GM23248 (cell line): ENCODE measurements around the gene HK1. TPM values are rescaled to one million over a fixed set of nuclear protein-coding genes. Genes with fewer than 3 reads are reported as not detected.

Experiments used
- DNase-seq: peaks from one replicate; pipeline ENCODE4 v3.0.0-alpha.2; 2015
- H2AFZ ChIP-seq: fragments of 200-600 bp; sonication (generic); 2 replicates; pipeline ENCODE4 v1.6.1; 2016; ENCODE audit warnings: antibody characterized with exemption
- H3F3A ChIP-seq: fragments of 200-600 bp; sonication (generic); 2 replicates; pipeline ENCODE4 v1.6.1; 2016; ENCODE audit warnings: mild to moderate bottlenecking, antibody characterized with exemption, mixed run types; ENCODE audit not compliant: insufficient read depth
- H3K27ac ChIP-seq: fragments of 200-600 bp; sonication (generic); 2 replicates; pipeline ENCODE4 v1.5.1; 2016; ENCODE audit warnings: mild to moderate bottlenecking
- H3K27me3 ChIP-seq: fragments of 200-600 bp; sonication (generic); replicated peaks from 2 replicates; pipeline ENCODE4 v1.6.1; 2016; ENCODE audit warnings: mild to moderate bottlenecking; ENCODE audit not compliant: insufficient read depth
- H3K36me3 ChIP-seq: fragments of 200-600 bp; sonication (generic); 2 replicates; pipeline ENCODE4 v1.6.1; 2016; ENCODE audit warnings: low read depth, mild to moderate bottlenecking
- H3K4me1 ChIP-seq: fragments of 200-600 bp; sonication (generic); 2 replicates; pipeline ENCODE4 v1.6.1; 2016; ENCODE audit warnings: mild to moderate bottlenecking; ENCODE audit not compliant: insufficient read depth
- H3K4me2 ChIP-seq: fragments of 200-600 bp; sonication (generic); one replicate; pipeline ENCODE4 v1.6.1; 2016; ENCODE audit warnings: mild to moderate bottlenecking; ENCODE audit not compliant: unreplicated experiment
- H3K4me3 ChIP-seq: fragments of 200-600 bp; sonication (generic); 2 replicates; pipeline ENCODE4 v1.5.1; 2016; ENCODE audit warnings: mild to moderate bottlenecking
- H3K79me2 ChIP-seq: fragments of 200-600 bp; sonication (generic); 2 replicates; pipeline ENCODE4 v1.6.1; 2016; ENCODE audit warnings: mild to moderate bottlenecking; ENCODE audit not compliant: insufficient read depth
- H3K9ac ChIP-seq: fragments of 200-600 bp; sonication (generic); 2 replicates; pipeline ENCODE4 v1.6.1; 2016; ENCODE audit warnings: mild to moderate bottlenecking
- H3K9me2 ChIP-seq: fragments of 200-600 bp; sonication (generic); 2 replicates; pipeline ENCODE4 v1.6.1; 2016; ENCODE audit warnings: mixed run types, mild to moderate bottlenecking, moderate library complexity; ENCODE audit not compliant: insufficient read depth
- H3K9me3 ChIP-seq: fragments of 200-600 bp; sonication (generic); one replicate; pipeline ENCODE4 v1.6.1; 2017; ENCODE audit warnings: low read depth
- H4K20me1 ChIP-seq: fragments of 200-600 bp; sonication (generic); 2 replicates; pipeline ENCODE4 v1.6.0; 2016; ENCODE audit not compliant: insufficient read depth
- EZH2 ChIP-seq: fragments of 200-600 bp; sonication (generic); IDR thresholded peaks from 2 replicates; pipeline ENCODE4 v1.6.1; 2018; ENCODE audit warnings: antibody characterized with exemption, mild to moderate bottlenecking; ENCODE audit not compliant: insufficient read depth, poor library complexity, severe bottlenecking
- EZH2phosphoT487 ChIP-seq: fragments of 200-600 bp; sonication (generic); IDR thresholded peaks from 2 replicates; pipeline ENCODE4 v1.6.1; 2018; ENCODE audit warnings: antibody characterized with exemption, moderate library complexity, mild to moderate bottlenecking, low read depth; ENCODE audit not compliant: insufficient read depth
- WGBS, 2 experiments: methylation state at CpG; one replicate each; pipeline ENCODE4 v1.1.6; 2015 to 2017; ENCODE audit warnings: low lambda C conversion rate in 2 of 2, low coverage in 1 of 2; ENCODE audit errors: missing lambda C conversion rate in 2 of 2; 5-methylcytosine and 5-hydroxymethylcytosine counted together
- in situ Hi-C: fragments of 300-500 bp; cut with MboI; formaldehyde crosslinking; loops from 2 replicates; pipeline ENCODE4 v1.15.0; 2020
- polyA plus RNA-seq: library from polyadenylated mRNA; unstranded; fragments of >200 nt; fragmentation: Nextera tagmentation; extraction: Ambion mirVana; gene quantifications from 2 replicates; pipeline ENCODE4 v1.2.1, GENCODE V29; 2016
- total RNA-seq: library from RNA; depleted of rRNA; stranded (reverse); fragments of >200 nt; shearing (Covaris generic); gene quantifications from 2 replicates; pipeline ENCODE4 v1.2.3, GENCODE V29; 2014

Gene HK1
- total and polyA plus RNA-seq, 2 experiments from 2014 or later = 96.6 to 134 TPM

DNA sequence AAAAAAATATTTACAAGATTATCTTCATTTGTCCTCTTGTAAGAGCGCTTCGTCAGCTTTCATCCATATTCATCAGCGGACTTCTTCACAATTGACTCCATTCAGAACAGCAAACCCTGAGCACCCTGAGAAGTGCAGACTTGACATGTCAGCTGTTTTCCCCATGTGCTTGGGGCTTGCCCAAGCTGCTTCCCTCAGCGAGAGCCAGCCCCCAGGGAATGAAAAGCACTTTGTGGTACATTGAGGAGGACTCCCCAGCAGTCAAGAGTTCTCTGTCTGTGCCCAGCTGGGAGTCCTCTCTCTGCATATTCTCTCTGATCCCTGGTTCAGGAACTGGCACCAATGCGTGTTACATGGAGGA lies 35.5 kb upstream of the HK1 start:
- Histone ChIP-seq H3K4me3 (no peak overlapping the region), H3K4me1 (peaks cover 39% of the 10 kb centered on the region), H3K27me3 (no peaks in the 10 kb centered on the region), H3K9ac (no peak overlapping the region), H3K9me2 (no peaks in the 10 kb centered on the region), H3K9me3 (no peaks in the 10 kb centered on the region), H3K79me2 (no peaks in the 10 kb centered on the region), H3K36me3 (no peaks in the 10 kb centered on the region), H3K4me2 (no peak overlapping the region), H3K27ac (no peak overlapping the region), H3F3A (peaks cover 21% of the 10 kb centered on the region), H4K20me1 (no peaks in the 10 kb centered on the region), H2AFZ (no peak overlapping the region)
- no peak for TF ChIP-seq EZH2phosphoT487
- TF ChIP-seq EZH2 = no peak
- in situ Hi-C loops = no loop called here
- 87 to 92% methylated on average over 5 of the region's 5 CpGs for WGBS, 2 experiments
- no peak for DNase-seq

DNA sequence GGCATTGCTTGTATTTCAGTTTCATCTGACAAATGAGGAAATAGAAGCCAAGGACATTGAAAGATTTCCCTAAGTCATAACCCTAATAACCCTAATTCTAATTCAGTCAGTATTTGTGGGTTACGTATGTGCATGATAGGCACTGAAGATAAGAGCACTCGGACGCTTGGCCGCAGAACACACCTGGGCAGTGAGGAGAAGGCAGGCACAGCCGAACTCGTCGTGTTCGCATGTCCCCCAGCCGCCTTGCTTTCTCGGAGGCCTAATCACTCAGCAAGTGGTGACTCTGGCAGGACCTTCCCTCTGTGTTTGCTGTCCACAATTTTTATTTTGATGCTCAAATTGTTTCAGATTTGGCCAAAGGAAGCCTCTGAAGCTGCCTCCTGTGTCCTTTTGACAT lies 34.5 kb upstream of the HK1 start:
- in situ Hi-C loops = no loop called here
- no peaks in the 10 kb centered on the region for H3K9me2 ChIP-seq
- H2AFZ ChIP-seq = no peak overlapping the region
- no peaks in the 10 kb centered on the region for H4K20me1 ChIP-seq
- H3K27ac ChIP-seq = no peak overlapping the region
- H3K4me3 ChIP-seq = no peak overlapping the region
- peaks cover 36% of the 10 kb centered on the region for H3K4me1 ChIP-seq
- H3K36me3 ChIP-seq = no peaks in the 10 kb centered on the region
- H3K4me2 ChIP-seq = no peak overlapping the region
- no peak overlapping the region for H3K9ac ChIP-seq
- H3F3A ChIP-seq = peaks cover 21% of the 10 kb centered on the region
- H3K27me3 ChIP-seq = no peaks in the 10 kb centered on the region
- TF ChIP-seq EZH2 (no peak), EZH2phosphoT487 (no peak)
- no peaks in the 10 kb centered on the region for H3K9me3 ChIP-seq
- WGBS, 2 experiments = 94 to 95% methylated on average over 10 of the region's 10 CpGs
- H3K79me2 ChIP-seq = no peaks in the 10 kb centered on the region
- no peak for DNase-seq

DNA sequence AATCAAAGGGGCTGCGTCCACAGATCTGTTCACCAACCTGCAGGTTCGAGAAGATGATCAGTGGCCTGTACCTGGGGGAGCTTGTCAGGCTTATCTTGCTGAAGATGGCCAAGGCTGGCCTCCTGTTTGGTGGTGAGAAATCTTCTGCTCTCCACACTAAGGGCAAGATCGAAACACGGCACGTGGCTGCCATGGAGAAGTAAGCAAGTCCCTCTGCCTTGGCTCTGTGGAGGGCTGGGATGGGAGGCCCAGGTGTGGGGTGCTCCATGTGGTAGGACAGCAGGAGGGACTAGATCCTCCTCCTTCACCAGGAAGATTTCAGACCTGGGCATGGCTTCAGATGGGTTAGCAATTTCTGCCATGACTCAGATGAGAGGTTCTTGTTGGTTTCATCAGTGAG lies 32.3 kb upstream of the HK1 start:
- no peaks in the 10 kb centered on the region for H3K9me3 ChIP-seq
- no peak overlapping the region for H3K27ac ChIP-seq
- H3K79me2 ChIP-seq = no peaks in the 10 kb centered on the region
- no peak overlapping the region for H2AFZ ChIP-seq
- H3K9me2 ChIP-seq = no peaks in the 10 kb centered on the region
- no peaks in the 10 kb centered on the region for H3K27me3 ChIP-seq
- WGBS, 2 experiments = 87 to 91% methylated on average over 5 of the region's 5 CpGs
- H3K9ac ChIP-seq = no peak overlapping the region
- H3K36me3 ChIP-seq = no peaks in the 10 kb centered on the region
- peaks cover 9% of the 10 kb centered on the region for H3F3A ChIP-seq
- TF ChIP-seq EZH2phosphoT487 = no peak
- TF ChIP-seq EZH2 = no peak
- no peaks in the 10 kb centered on the region for H4K20me1 ChIP-seq
- H3K4me1 ChIP-seq = peaks cover 14% of the 10 kb centered on the region
- H3K4me3 ChIP-seq = no peak overlapping the region
- in situ Hi-C loops = no loop called here
- no peak overlapping the region for H3K4me2 ChIP-seq
- DNase-seq = peak; percentile 51

DNA sequence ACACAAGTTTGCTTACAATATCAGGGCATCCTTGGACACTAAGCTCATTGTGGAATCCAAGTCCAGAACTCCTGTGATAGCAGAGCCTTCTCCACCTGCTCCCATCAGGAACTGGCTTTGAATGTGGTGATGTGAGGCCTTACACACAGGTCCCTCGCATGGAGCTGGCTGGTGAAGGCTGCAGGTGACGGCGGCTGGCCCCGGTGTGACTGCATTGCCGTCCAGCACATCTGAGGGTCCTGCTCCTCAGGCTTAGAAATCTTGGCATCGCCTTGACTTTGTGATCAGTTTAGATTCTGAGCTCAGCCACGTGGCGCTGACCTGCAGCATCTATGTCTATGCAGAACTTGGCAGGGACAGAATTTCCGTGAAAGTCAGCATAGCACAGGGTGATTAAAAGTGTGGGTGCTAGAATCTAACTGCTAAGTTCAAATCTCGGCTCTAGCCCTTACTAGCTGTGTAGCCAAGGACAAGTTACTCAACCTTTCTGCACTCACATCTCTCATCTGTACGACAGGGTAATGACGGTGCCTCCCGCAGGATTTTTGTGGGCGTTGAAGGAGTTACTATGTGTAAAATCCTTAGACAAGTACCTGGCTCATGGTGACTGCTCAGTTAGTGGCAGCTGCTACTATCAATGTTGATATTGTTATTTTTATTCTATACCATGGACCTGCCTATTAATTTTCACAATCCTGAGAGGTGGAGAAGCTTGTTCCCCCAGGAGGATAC lies 31.5 kb upstream of the HK1 start:
- H3K9me2 ChIP-seq = no peaks in the 10 kb centered on the region
- no peaks in the 10 kb centered on the region for H3K36me3 ChIP-seq
- H3K9me3 ChIP-seq = no peaks in the 10 kb centered on the region
- H3F3A ChIP-seq = peaks cover 4% of the 10 kb centered on the region
- H3K79me2 ChIP-seq = no peaks in the 10 kb centered on the region
- 78 to 87% methylated on average over 13 to 14 of the region's 14 CpGs for WGBS, 2 experiments
- no peak overlapping the region for H3K27ac ChIP-seq
- DNase-seq = no peak
- TF ChIP-seq EZH2 = no peak
- TF ChIP-seq EZH2phosphoT487 = no peak
- no peaks in the 10 kb centered on the region for H4K20me1 ChIP-seq
- H3K4me3 ChIP-seq = no peak overlapping the region
- H2AFZ ChIP-seq = no peak overlapping the region
- H3K9ac ChIP-seq = no peak overlapping the region
- no peaks in the 10 kb centered on the region for H3K27me3 ChIP-seq
- H3K4me1 ChIP-seq = peaks cover 7% of the 10 kb centered on the region
- in situ Hi-C loops = no loop called here
- H3K4me2 ChIP-seq = no peak overlapping the region
